Right ventricle myocardium inferior (tissue), 1 donor: Measurements from ENCODE around the gene SSTR4. TPM values are rescaled to one million over a fixed set of nuclear protein-coding genes. Genes with fewer than 3 reads are reported as not detected.
"Not testable (repeated sequence)": the region's sequence is repeated elsewhere in the genome, so short reads cannot be mapped to it uniquely, and the experiment has no call there.

Source experiments
- ATAC-seq: fragments of 200-7000 bp; cut with Tn5 transposase; one replicate; pipeline ENCODE4 v1.9.1; 2020; ENCODE audit warnings: mild to moderate bottlenecking, moderate library complexity
- DNase-seq: peaks from one replicate; pipeline ENCODE4 v3.0.0; 2021; ENCODE audit errors: missing footprints
- intact Hi-C: fragments of 100-400 bp; cut with DNase I; formaldehyde crosslinking; loops from one replicate; pipeline ENCODE4 v1.11.0; 2022
- long read RNA-seq: library from polyadenylated mRNA; unstranded; transcript quantifications from one replicate; pipeline ENCODE4 v2.0.0, GENCODE V29; 2021
- total RNA-seq: library from RNA; stranded (reverse); fragmentation: NEBNext Ultra II Directional; extraction: Animal tissue kit (Norgen Biotek cat#: 25700); gene quantifications from one replicate; pipeline ENCODE4 v1.2.1, GENCODE V29; 2021
- donor health status: DM: no; HTN: yes; CAD: no; lungs with severe emphysema.

Gene SSTR4, protein sequence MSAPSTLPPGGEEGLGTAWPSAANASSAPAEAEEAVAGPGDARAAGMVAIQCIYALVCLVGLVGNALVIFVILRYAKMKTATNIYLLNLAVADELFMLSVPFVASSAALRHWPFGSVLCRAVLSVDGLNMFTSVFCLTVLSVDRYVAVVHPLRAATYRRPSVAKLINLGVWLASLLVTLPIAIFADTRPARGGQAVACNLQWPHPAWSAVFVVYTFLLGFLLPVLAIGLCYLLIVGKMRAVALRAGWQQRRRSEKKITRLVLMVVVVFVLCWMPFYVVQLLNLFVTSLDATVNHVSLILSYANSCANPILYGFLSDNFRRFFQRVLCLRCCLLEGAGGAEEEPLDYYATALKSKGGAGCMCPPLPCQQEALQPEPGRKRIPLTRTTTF
- not detected for total RNA-seq
- long read RNA-seq: 0 reads

DNA sequence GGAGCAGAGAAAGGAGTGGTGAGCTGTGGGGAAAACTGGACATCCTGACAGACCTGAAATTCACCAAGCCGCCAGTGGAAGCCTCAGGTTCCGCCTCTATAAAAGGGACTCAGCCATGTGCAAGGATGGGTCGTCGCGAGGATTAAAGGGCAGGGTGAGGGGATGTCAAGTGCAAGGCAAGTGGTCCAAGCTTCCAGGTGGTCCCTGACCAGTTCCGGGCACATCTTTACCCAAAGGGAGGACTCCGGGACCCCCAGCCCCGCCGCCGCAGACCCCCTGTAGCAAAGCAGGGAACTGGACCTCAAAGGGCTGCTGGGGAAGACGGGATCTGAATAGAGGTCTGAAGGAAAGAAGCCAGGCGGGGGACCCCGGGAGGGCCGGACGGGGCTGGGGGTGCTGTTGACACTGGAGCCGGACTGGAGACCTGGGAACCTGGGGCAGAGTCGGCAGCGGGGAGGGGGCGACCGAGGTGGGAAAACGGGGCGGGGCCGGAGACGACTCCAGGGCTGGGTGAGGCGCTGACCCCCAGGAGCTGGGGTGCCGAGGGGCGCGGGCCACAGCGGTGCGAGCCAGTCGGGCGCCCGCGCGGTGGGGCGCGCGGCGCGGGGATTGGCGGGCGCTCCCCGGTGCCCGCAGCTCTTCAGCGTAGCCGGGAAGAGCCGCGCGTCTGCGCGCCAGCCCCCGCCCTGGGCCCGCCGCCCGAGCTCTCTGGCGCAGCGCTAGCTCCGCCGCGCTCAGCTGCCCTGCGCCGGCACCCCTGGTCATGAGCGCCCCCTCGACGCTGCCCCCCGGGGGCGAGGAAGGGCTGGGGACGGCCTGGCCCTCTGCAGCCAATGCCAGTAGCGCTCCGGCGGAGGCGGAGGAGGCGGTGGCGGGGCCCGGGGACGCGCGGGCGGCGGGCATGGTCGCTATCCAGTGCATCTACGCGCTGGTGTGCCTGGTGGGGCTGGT is at the start of gene SSTR4:
SSTR4 (plus strand) TSS at position 592 of the 951 bp plus-strand sequence; CDS start at position 764, 172 bp downstream.
- ATAC-seq (peak; percentile 24), DNase-seq (no peak)
- intact Hi-C loops: no loop called here

DNA sequence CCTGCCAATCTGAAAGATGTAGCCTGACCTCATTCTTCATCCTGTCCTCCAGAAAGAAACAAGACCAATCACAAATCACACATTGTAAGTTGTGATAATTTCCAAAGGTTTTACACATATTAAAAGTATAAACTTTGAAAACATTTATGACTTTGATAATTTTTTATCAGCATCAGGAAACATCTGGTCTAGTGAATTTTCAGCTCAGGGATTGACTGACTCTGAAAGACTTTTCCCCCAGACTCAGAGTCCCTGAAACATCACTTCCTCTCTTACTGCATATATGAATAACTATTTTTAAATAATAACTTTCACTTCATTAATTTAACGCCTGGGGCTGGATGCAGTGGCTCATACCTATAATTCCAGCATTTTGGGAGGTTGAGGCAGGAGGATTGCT is 48.5 kb upstream of the SSTR4 start:
- intact Hi-C loops: no loop called here
- ATAC-seq (no peak), DNase-seq (no peak)

DNA sequence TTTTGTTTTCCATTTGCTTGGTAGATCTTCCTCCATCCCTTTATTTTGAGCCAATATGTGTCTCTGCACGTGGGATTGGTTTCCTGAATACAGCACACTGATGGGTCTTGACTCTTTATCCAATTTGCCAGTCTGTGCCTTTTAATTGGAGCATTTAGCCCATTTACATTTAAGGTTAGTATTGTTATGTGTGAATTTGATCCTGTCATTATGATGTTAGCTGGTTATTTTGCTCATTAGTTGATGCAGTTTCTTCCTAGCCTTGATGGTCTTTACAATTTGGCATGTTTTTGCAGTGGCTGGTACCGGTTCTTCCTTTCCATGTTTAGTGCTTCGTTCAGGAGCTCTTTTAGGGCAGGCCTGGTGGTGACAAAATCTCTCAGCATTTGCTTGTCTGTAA is 43.7 kb upstream of the SSTR4 start:
- intact Hi-C loops, DNase-seq, ATAC-seq: not testable (repeated sequence)

DNA sequence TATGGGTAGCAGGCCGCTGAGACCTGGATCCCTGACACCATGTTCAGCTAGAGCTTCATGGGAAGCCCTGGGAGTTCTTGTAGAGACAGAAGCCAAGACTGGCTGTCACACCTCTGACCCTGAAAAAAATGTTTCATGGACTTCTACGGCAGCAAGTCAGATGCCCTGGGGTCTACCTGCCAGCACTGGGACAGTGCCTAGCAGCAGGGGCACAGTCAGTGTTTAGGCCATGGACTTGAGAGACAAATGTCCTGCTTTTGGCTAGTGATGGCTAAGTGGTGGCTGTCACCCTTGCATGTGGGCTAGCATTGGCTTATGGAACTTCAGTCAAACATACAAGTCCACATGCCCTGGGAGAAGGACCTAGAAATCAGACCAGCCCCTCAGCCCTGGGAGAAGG is 41.3 kb upstream of the SSTR4 start:
- ATAC-seq (no peak), DNase-seq (no peak)
- intact Hi-C loops: no loop called here

DNA sequence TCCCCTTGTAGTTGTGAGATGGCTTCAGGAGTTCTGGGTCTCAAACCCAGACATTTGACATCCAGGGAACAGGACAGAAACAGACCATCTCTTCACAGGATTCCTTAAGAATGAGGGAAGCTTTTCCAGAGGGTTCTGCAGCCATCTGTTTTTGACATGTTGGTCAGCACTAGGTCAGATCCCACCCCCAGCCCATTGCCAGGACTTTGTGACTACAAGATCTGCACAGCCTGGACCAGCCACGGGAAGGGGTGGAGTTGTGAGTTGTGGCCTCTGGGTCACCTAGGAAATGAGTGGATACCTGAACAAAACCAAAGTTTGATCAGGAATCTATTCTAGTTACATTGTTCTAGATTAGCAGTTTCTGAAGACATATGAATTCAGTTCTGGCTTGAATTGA is 39.2 kb upstream of the SSTR4 start:
- ATAC-seq: no peak
- no peak for DNase-seq
- intact Hi-C loops: no loop called here

DNA sequence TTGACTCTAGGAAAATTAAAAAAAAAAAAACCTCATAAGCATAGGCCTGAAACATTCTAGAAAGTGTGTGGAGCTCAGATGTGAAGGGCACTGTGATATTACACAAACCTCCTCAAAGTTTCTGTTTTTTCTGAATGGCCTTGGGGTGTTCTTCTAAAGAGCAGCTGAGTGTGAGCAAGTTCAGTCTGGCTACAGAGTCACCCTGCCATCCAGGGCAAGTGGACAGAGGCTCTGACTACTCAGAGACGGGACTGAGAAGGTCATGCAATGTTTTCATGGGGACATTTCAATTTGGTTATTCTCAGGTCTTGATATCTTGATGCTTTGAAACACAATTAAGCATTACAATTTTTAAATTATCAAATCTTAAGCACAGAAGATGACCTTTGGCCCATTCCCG is 36.6 kb upstream of the SSTR4 start:
- intact Hi-C loops: no loop called here
- DNase-seq (no peak), ATAC-seq (no peak)

DNA sequence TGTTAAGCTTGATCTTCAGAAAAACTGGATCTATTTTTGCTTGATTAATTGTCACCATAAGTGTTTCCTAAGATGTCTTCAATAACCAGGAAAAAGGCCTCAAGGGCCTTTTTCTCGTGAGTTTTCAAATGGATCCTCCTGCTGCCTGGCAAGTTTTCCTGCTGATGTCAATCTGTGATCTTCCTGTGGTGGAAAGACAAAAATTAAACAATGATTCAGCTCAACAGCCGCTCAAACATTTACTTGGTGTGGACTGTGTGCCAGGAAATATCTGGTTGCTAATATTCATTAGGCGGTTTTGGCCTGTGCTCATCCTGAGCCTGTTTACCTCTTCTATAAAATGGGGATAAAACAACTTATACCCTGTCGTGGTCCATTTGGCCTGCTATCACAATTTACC is 35.4 kb upstream of the SSTR4 start:
- intact Hi-C loops: no loop called here
- ATAC-seq (no peak), DNase-seq (no peak)

DNA sequence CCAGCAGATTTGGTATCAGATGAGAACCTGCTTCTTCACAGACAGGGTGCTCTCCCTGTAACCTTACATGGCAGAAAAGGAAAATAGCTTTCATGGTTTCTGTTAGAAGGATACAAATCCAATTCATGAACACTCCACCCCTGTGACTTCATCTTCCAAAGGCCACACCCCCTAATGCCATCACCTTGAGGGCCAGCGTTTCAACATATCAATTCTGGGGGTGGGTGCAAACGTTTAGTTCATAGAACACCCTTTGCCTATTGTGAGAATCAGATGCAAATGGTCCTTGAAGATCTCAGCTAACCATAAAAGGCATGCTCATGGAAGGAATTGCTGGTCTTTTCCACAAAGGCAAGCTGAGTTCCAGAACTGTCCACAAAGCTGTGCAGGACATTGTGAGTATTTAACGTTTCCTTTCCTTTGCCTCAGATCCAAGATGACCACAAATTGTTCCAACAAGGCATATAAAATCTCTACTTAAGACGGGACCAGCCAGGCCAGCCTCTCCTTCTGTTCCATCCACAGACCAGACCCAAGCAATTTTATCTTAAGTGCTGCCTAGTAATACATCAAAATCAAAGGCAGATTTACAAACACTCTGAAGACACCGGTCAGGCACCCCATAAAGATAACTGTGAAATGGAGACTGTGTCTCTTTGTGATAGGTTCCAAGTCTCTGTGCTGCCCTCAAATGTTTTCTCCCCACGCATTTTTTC is 34.7 kb upstream of the SSTR4 start:
- ATAC-seq (no peak), DNase-seq (no peak)
- intact Hi-C loops: no loop called here

DNA sequence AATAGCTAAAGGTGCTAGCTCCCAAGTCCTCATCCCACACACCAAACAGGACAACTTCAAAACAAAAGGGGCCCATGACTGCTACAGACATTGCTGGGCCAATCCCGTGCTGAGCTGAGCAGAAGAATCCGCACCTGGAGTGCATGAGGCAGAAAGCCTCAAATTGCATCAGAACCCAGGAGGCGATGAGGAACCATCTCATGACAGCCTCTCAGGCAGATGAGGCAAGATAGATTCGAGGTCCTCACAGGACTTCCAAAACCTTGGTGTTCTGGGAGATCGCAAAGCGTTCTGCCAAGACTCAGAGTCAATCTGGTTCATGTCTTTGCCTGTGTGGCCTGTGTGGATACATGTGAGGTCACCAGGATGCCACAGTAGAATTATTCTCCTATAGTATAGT is 32.8 kb upstream of the SSTR4 start:
- ATAC-seq: no peak
- DNase-seq: no peak
- intact Hi-C loops: no loop called here

DNA sequence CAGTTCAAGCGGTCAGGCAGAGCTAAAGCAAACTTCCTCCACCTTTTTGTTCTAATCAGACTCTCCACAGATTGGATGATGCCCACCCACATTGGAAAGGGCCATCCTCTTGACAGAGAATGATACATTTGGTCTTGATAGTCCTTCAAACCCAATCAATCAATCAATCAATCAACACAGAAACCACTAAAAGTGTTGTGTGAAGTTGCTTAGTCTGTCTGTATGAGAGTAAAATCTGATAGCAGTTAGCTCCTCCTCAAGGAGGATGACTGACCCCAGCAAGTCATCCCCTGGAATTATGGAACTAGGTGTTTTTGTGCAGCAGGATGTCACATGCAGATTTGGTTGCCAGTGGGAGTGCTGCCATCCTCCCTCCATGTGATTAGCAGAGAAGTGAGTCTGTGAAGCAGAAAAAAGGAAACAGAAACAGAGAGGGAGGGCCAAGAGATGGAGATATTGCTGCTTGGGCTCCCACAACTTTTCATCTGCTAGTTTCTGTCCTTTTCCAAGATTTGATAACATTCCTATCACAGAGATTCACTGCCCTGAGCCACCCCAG is 32.0 kb upstream of the SSTR4 start:
- no peak for ATAC-seq
- no peak for DNase-seq
- intact Hi-C loops: no loop called here

DNA sequence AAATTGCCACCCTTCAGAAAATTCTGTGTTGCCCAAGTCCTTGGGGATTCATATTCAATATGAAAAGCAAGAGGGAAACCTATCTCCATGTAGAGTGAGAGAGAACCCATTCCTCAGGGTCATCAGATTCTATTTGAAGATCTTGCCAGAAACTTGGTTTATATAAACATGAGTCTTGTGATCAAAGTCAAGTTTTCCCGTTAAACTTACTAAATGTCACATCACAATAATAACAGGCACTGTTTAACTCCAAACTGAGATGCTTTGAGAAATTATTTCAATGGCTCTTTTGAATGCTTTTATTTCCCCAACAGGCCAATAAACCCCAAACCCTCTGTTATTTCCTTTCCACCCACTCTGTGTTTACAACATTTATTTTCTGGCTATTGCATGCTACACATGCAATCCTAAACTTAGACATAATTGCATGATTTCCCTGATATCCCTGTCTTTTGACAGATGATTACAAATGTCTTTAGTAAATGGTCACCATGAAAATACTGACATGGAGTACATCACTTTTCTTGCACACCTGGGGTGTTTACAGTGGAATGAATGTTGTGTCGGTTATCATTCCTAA is 31.1 kb upstream of the SSTR4 start:
- DNase-seq: no peak
- intact Hi-C loops: no loop called here
- no peak for ATAC-seq

DNA sequence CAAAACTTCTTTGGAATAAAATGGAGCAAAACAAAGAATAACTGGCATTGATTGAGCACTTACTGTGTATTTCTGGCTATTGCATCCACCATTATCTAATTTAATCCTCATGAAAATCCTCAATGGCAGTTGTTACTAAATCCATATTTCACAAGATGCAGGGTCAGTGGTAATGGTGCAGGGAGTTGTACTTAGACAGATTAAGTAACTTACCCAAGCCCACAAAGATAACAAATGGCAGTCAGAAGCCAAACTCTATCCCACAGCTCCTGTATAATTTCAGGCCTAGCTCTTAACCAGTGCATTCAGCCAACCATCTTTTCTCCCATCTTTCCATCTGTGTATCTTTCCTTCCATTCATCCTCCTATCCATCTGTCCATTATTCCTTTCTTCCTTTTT is 29.3 kb upstream of the SSTR4 start:
- DNase-seq: no peak
- intact Hi-C loops: no loop called here
- no peak for ATAC-seq

DNA sequence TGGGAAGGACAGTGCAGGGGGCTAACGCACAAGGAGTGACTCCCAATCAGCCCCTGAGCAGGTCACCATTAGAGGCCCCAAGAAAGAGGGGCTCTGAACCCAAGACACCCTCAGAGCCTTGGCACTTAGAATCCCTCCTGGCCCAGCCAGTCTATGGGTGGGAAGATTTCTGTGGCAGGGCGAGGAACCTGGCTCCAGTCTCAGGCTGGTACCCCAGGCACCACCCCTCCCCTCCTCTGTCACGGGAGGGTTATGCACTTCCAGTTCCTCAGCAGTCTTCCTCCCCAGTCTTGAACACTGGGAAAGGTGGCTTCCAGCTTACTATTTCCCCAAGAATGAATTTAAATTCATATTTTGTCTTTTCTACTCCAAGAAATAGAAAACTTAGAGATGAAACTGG is 27.6 kb upstream of the SSTR4 start:
- DNase-seq (no peak), ATAC-seq (no peak)
- intact Hi-C loops: no loop called here

DNA sequence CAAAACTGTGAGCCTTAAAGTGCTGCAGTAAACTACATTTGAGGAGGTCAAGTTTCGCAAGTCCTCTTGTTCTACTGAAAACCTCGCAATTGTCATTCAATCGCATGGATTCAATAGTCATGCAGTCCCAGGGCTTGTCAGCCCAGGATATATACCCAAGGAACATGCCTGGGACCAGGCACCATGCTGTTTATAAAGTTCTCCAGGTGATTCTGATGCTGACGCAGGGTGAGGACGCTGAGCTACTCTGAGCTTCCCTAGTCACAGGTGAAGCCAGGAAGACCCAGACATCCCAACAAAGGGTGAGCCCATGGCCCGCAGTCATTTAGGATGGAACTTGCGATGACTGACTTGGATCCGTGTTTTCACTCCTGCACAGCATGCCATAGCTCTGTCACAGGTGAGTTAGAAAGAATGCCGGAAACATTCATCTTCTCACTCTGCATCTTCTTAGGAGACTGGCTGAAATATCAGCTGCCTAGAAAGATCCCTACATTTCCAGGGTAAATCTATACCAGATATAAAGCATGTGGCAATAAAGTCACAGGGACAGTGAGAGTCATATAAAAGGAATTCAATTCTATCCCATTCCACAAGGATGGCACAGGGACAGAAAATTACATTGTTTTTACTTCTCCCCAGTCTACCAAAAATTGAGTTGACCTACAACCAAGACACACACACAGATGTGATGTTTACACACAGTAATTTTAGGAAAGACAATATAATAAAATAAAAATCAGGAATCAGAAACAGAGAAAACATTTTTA is 27.0 kb upstream of the SSTR4 start:
- intact Hi-C loops: no loop called here
- ATAC-seq (no peak), DNase-seq (no peak)

DNA sequence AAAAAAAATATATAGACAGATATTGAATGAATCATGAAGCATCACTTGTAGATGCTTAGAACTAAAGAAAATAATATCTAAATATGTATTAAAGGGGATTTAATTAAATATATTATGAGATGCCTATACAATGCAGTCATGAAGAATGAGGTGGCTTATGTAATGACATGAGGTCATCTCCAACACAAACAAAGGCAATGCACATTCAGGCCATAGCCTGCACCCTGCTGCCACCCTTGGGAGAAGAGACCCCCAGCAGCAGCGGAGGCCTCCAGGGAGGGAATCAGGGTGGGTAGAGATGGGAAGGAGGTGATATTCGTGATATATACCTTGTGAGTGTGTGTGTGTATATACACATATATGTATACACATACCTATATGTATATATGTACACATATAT is 26.4 kb upstream of the SSTR4 start:
- DNase-seq (no peak), ATAC-seq (no peak)
- intact Hi-C loops: no loop called here

DNA sequence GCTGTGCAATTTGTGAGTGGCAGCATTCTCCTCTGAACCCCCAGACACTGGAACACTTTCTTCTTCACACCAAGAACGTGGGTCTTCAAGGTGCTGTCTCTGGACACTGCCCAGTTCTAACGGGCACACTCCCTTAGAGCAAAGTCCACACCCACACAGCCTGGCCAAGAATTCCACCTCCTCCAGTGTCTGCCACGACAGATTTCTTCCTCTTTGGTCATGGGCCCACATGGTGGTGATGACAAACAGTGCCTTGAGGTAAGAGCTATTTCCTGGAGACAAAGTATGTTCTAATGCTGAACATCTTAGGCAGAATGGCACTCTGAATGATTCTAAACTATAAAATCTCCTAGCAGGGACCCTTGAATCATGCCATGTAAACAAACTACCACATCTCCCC is 25.5 kb upstream of the SSTR4 start:
- ATAC-seq (no peak), DNase-seq (no peak)
- intact Hi-C loops: no loop called here

DNA sequence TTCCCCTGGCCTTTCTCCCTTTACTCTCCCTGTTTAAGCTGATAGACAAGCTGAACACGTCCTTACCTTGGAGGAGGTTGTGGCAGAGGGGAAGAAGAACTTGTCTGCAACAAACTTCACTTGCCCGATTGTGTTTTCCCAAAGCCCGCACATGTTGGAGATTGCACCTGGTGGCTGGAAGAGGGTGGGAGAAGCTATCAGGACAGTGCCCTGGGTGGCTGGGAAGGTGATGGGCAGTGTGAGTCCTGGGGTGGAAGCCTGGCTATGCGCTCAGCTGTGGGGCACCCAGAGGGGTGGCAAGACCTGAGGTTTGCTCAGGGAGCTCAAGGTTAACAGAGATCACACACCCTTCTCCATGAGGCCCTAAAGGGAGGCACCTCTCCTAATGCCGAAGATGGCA is 25.0 kb upstream of the SSTR4 start:
- intact Hi-C loops: no loop called here
- DNase-seq (no peak), ATAC-seq (no peak)
